Thyroid gland (tissue), 4 donors: ENCODE results near the gene PIGQ. TPM values are rescaled to one million over a fixed set of nuclear protein-coding genes. Genes with fewer than 3 reads are reported as not detected.

ENCODE experiments used
- DNase-seq, 2 donors: peaks; one replicate each; pipeline ENCODE4 v3.0.0-alpha.2; 2019
- H3K27ac ChIP-seq, 3 donors: fragments of 200-600 bp; sonication (generic); 1 replicate in 2 of 3; 2 replicates in 1 of 3; pipeline ENCODE4 v1.5.1; 2016 to 2019; ENCODE audit warnings: mild to moderate bottlenecking in 1 of 3, moderate library complexity in 1 of 3
- H3K27me3 ChIP-seq: fragments of 200-600 bp; sonication (generic); one replicate; pipeline ENCODE4 v1.5.1; 2019
- H3K36me3 ChIP-seq, 2 donors: fragments of 200-600 bp; sonication (generic); one replicate each; pipeline ENCODE4 v1.5.1; 2016 to 2019
- H3K4me1 ChIP-seq, 2 donors: fragments of 200-600 bp; sonication (generic); one replicate each; pipeline ENCODE4 v1.5.1; 2017 to 2019
- H3K4me3 ChIP-seq, 3 donors: fragments of 200-600 bp; sonication (generic); replicated peaks in 1 of 3; 1 replicate in 2 of 3; 2 replicates in 1 of 3; pipeline ENCODE4 v1.5.1; 2016; ENCODE audit warnings: mild to moderate bottlenecking in 1 of 3
- H3K9me3 ChIP-seq: fragments of 200-600 bp; sonication (generic); one replicate; pipeline ENCODE4 v1.5.1; 2017
- CTCF ChIP-seq, 6 experiments: fragments of 200-600 bp in 3 of 6; fragments of 450-650 bp in 3 of 6; sonication (generic) in 3 of 6; IDR thresholded peaks; one replicate each; pipeline ENCODE4 v1.5.1; 2016 to 2019; ENCODE audit warnings: antibody characterized with exemption in 6 of 6, mild to moderate bottlenecking in 2 of 6, inconsistent platforms in 1 of 6, moderate library complexity in 1 of 6
- POLR2A ChIP-seq, 2 donors: fragments of 450-650 bp; IDR thresholded peaks; one replicate each; pipeline ENCODE4 v1.6.1; 2017; ENCODE audit warnings: antibody characterized with exemption in 2 of 2, mild to moderate bottlenecking in 2 of 2, moderate library complexity in 1 of 2
- WGBS, 2 donors: methylation state at CpG; one replicate each; pipeline ENCODE4 v1.1.5; 2017; 5-methylcytosine and 5-hydroxymethylcytosine counted together
- intact Hi-C: fragments of 100-400 bp; cut with DNase I; formaldehyde crosslinking; loops from one replicate; pipeline ENCODE4 v1.15.1; 2023
- total RNA-seq, 4 donors: library from RNA; depleted of rRNA; stranded (reverse); fragments of >200 nt; gene quantifications; one replicate each; pipeline ENCODE4 v1.2.3, GENCODE V29; 2016

PIGQ gene
- total RNA-seq, 4 donors from 2014 or later: 69.6 to 125 (median 108) TPM

- intact Hi-C loops: no loop called here
- TF ChIP-seq POLR2A (IDR thresholded peaks at IDR 0.05) (no peak), CTCF (IDR thresholded peaks at IDR 0.05) (no peak)
- 77 to 91% methylated on average over 18 to 21 of the region's 23 CpGs for WGBS, 2 donors
These were observed 12.1 kb upstream of the PIGQ start for GRCh38 chr16:557463-558297.

GRCh38 chr16:558298-559020 lies 11.3 kb upstream of the PIGQ start:
- peaks cover 13 to 22% of the 10 kb centered on the region in 2 donors for H3K4me1 ChIP-seq
- H3K9me3 ChIP-seq: no peaks in the 10 kb centered on the region
- TF ChIP-seq CTCF (IDR thresholded peaks at IDR 0.05) (no peak), POLR2A (IDR thresholded peaks at IDR 0.05) (no peak)
- WGBS, 2 donors: 33 to 46% methylated on average over 14 to 17 of the region's 22 CpGs
- DNase-seq: peak; percentile 83 to 85
- H3K4me3 ChIP-seq: no peak overlapping the region
- no peaks in the 10 kb centered on the region for H3K27me3 ChIP-seq
- no peaks in the 10 kb centered on the region for H3K36me3 ChIP-seq
- no peak overlapping the region for H3K27ac ChIP-seq
- intact Hi-C loops: no loop called here

More at GRCh38 chr16:557463-558297, 12.1 kb upstream of the PIGQ start:
- Histone ChIP-seq H3K27me3 (no peaks in the 10 kb centered on the region), H3K27ac (no peak overlapping the region), H3K4me1 (peaks cover 13 to 22% of the 10 kb centered on the region in 2 donors), H3K9me3 (no peaks in the 10 kb centered on the region), H3K36me3 (peaks cover under 1 to 1% of the 10 kb centered on the region in 2 donors), H3K4me3 (no peak overlapping the region)
- DNase-seq: no peak

GRCh38 chr16:559021-559380 lies 10.8 kb upstream of the PIGQ start:
- Histone ChIP-seq H3K36me3 (no peaks in the 10 kb centered on the region), H3K27me3 (no peaks in the 10 kb centered on the region), H3K4me1 (peaks cover 13 to 22% of the 10 kb centered on the region in 2 donors), H3K4me3 (no peak overlapping the region), H3K27ac (no peak overlapping the region), H3K9me3 (no peaks in the 10 kb centered on the region)
- WGBS, 2 donors: 75 to 78% methylated on average over 4 to 7 of the region's 15 CpGs
- no peak for DNase-seq
- TF ChIP-seq POLR2A (IDR thresholded peaks at IDR 0.05) (no peak), CTCF (IDR thresholded peaks at IDR 0.05) (no peak)
- intact Hi-C loops: no loop called here

GRCh38 chr16:559411-560203 lies 10.2 kb upstream of the PIGQ start:
- 11 to 28% methylated on average over 9 to 13 of the region's 62 CpGs for WGBS, 2 donors
- Histone ChIP-seq H3K27me3 (no peaks in the 10 kb centered on the region), H3K9me3 (no peaks in the 10 kb centered on the region), H3K4me3 (no peak overlapping the region), H3K36me3 (no peaks in the 10 kb centered on the region), H3K4me1 (peaks cover 13 to 22% of the 10 kb centered on the region in 2 donors), H3K27ac (no peak overlapping the region)
- intact Hi-C loops: no loop called here
- TF ChIP-seq POLR2A (IDR thresholded peaks at IDR 0.05) (no peak), CTCF (IDR thresholded peaks at IDR 0.05) (no peak)
- no peak for DNase-seq
